ENCODE results near the gene PAXX.

The PAXX gene

DNA sequence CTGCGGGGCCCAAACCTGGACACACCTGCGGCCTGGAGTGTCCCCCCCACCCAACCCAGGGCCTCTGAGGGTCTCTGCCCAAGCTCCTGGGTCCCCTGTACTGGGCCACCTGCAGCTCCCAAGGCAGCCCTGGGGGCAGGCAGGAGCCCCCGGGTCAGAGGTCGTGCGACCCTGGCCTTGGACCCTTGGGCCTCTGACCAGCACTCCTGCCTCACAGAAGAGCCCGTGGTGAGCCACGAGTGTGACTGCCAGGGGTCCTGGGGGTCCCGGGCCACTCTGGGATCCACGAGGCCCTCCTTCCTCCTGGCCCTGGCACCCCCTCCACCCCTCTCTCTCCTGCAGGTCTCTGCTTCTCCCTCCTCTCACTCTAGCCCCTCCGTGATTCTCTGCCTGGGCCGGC lies 19.9 kb upstream of the PAXX start:
- no peak for DNase-seq (ENCODE audit: extremely low read depth, low read depth)
- TF ChIP-seq, protein P1, sequence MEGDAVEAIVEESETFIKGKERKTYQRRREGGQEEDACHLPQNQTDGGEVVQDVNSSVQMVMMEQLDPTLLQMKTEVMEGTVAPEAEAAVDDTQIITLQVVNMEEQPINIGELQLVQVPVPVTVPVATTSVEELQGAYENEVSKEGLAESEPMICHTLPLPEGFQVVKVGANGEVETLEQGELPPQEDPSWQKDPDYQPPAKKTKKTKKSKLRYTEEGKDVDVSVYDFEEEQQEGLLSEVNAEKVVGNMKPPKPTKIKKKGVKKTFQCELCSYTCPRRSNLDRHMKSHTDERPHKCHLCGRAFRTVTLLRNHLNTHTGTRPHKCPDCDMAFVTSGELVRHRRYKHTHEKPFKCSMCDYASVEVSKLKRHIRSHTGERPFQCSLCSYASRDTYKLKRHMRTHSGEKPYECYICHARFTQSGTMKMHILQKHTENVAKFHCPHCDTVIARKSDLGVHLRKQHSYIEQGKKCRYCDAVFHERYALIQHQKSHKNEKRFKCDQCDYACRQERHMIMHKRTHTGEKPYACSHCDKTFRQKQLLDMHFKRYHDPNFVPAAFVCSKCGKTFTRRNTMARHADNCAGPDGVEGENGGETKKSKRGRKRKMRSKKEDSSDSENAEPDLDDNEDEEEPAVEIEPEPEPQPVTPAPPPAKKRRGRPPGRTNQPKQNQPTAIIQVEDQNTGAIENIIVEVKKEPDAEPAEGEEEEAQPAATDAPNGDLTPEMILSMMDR (IDR thresholded peaks at IDR 0.05; ENCODE audit: low read depth, low read length, missing control alignments), result no peak
- no peak overlapping the region for H3K4me3 ChIP-seq (replicated peaks; ENCODE audit: low read depth, low read length)

DNA sequence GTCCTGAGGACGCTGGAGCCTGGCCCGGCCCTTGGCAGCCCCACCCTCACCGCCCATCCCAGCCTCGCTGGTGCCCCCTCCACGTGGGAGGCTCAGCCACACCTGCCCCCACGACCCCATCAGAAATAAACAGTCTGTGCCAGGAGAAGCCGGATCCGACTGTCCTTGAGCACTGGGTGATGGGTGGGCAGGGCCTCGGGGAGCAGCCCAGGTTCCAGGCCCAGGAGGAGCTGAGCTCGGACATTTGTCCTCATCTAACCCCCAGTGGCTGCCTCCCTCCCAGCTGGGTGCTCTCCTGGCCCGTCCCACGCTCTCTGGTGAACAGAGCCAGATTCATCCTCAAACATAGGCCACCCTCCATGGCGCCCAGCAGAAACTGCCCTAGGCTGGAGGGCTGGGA lies 19.5 kb upstream of the PAXX start:
- no peak overlapping the region for H3K4me3 ChIP-seq (replicated peaks; ENCODE audit: low read depth, low read length)
- TF ChIP-seq, protein P1 (IDR thresholded peaks at IDR 0.05; ENCODE audit: low read depth, low read length, missing control alignments), result no peak
- no peak for DNase-seq (ENCODE audit: extremely low read depth, low read depth)

DNA sequence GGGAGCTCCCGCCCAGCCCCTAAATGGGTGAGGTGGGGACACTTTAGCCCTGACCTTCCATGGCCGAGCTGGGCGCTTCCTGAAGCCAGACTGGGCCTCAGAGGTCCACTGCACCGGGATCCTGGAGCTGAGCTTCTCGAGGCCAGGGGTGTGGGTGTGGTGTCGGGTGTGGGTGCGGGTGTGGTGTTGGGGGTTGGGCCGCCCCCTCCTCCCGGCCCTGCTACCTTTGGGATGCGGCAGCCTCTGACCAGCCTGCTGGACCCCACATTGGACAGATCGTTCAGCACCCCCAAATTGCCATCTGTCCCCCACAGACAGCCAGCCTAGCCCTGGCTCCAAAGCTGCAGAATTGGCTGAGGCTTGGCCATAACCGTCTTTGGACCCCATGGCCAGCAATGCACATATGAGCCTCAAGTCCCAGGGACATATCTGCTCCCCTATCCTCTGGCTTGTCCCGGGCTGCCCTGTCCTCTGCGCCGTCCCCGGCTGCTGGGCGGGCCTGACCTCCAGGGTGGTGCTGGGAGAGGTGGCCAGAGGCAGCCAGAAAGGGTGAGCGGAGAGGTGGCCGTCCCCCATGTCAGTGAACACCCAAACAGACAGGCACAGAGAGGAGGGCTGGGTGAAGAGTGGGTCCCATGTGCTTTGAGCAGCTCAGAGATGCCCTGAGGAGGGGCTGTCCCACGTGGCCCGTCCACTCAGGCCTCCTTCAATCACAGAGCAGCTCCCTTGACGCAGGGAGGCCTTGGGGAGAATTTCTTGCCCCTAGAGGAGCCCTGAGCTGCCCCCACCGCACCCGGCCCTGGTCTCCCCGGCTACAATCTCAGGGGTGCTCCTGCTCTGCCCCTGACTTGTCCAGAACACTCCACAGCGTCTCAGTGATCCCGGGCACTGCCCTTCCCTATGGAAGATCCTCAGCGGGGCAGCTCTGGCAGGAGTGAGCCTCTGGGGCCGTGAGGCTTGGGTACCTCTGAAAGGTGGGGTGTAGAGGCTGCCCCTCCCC lies 18.3 kb upstream of the PAXX start:
- no peak overlapping the region for H3K4me3 ChIP-seq (replicated peaks; ENCODE audit: low read depth, low read length)
- no peak for DNase-seq (ENCODE audit: extremely low read depth, low read depth)
- TF ChIP-seq, protein P1 (IDR thresholded peaks at IDR 0.05; ENCODE audit: low read depth, low read length, missing control alignments), result no peak

DNA sequence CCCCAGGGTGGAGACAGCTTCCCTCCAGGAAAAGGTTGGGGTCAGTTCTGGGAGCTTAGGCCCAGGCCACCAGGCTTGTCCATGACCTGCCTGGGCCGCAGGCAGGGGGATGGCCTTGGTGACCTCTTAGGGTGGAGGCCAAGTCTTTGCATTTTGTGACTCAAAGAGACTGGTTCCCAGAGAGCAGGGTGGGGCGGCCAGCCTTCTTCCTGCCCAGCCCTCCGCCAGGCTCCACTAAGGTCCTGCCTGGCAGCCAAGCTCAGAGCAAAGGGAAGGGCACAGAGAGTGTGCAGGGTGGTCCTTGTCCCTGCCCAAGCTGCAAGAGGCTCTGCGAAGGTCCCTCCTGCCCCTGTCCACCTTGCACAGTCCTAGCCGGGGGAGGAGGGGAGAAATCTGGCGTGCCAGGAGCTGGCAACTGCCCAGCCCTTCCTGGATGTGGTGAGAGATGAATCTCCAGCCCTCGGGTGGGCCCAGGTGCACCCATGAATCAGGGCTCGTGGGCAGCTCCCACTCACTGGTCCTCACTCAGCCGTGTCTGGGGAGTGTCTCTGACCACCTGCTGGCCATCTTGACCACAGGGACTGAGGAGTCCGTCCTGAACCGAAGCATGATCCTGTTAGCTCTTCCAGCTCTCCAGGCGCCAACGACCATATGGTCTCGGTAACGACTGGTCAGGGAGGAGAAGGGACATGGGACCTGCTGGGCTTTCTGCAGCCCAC lies 17.2 kb upstream of the PAXX start:
- no peak for DNase-seq (ENCODE audit: extremely low read depth, low read depth)
- TF ChIP-seq, protein P1 (IDR thresholded peaks at IDR 0.05; ENCODE audit: low read depth, low read length, missing control alignments), result no peak
- H3K4me3 ChIP-seq (replicated peaks; ENCODE audit: low read depth, low read length), result no peak overlapping the region

DNA sequence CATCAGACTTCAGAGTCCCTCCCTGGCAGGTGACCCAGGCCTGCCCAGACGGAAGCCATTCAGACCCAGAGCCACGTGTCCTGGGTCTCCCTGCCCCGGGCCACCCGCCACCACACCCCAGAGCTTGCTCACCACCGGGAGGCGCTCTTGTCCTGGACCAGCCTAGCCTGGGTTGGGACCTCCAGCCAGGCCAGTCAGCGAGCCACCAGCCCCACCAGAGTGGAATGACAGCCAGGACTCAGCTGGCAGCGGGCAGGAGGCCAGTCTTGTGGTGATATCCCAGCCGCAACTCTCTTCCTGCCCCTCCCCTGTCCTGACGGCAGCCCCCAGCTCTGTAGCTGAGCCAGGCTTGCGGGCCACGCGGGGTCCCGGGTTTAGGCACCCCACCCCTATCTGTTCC lies 16.6 kb upstream of the PAXX start:
- DNase-seq (ENCODE audit: extremely low read depth, low read depth), result no peak
- H3K4me3 ChIP-seq (replicated peaks; ENCODE audit: low read depth, low read length), result no peak overlapping the region
- TF ChIP-seq, protein P1 (IDR thresholded peaks at IDR 0.05; ENCODE audit: low read depth, low read length, missing control alignments), result peak; percentile 12

DNA sequence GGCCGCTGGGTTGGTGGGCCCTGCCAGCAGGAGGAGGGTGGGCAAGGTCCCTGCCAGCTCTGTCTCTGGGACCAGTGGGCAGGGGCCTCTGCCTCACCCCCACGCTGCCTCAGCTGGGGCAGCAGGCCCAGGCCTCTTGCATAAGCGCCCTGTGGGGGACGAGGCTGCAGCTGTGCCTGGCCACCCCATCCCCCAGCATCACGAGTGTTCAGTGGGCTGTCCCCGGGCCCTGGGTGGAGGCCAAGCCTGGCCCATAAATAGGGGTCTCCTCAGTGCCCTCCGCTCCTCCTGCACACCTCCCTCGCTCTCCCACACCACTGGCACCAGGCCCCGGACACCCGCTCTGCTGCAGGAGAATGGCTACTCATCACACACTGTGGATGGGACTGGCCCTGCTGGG lies 15.0 kb upstream of the PAXX start, which contains the start of gene PTGDS:
Gene PTGDS (plus strand): TSS at position 282 of the 400 bp plus-strand sequence. CDS start 75 bp downstream, at position 357.
- peak within 1 kb of the TSS; percentile 29 for H3K4me3 ChIP-seq (replicated peaks; ENCODE audit: low read depth, low read length)
- DNase-seq (ENCODE audit: extremely low read depth, low read depth), result no peak
- TF ChIP-seq, protein P1 (IDR thresholded peaks at IDR 0.05; ENCODE audit: low read depth, low read length, missing control alignments), result no peak

Measured in HFF-Myc (cell line).